Gastrocnemius medialis (tissue), 4 donors: ENCODE data around the gene AGFG2.

ENCODE experiments used
- POLR2A ChIP-seq, 2 donors: fragments of 450-650 bp; IDR thresholded peaks; one replicate each; pipeline ENCODE4 v1.6.1; 2017; ENCODE audit warnings: antibody characterized with exemption in 2 of 2, mild to moderate bottlenecking in 2 of 2, moderate library complexity in 2 of 2
- TF ChIP-seq, protein P1 (sequence below), 5 experiments: fragments of 450-650 bp in 3 of 5; fragments of 200-600 bp in 2 of 5; sonication (generic) in 2 of 5; IDR thresholded peaks in 4 of 5; conservative IDR thresholded peaks in 1 of 5; 1 replicate in 4 of 5; 2 replicates in 1 of 5; pipeline ENCODE4 v1.5.1; 2016 to 2019; ENCODE audit warnings: antibody characterized with exemption in 5 of 5, mild to moderate bottlenecking in 3 of 5, moderate library complexity in 3 of 5

DNA sequence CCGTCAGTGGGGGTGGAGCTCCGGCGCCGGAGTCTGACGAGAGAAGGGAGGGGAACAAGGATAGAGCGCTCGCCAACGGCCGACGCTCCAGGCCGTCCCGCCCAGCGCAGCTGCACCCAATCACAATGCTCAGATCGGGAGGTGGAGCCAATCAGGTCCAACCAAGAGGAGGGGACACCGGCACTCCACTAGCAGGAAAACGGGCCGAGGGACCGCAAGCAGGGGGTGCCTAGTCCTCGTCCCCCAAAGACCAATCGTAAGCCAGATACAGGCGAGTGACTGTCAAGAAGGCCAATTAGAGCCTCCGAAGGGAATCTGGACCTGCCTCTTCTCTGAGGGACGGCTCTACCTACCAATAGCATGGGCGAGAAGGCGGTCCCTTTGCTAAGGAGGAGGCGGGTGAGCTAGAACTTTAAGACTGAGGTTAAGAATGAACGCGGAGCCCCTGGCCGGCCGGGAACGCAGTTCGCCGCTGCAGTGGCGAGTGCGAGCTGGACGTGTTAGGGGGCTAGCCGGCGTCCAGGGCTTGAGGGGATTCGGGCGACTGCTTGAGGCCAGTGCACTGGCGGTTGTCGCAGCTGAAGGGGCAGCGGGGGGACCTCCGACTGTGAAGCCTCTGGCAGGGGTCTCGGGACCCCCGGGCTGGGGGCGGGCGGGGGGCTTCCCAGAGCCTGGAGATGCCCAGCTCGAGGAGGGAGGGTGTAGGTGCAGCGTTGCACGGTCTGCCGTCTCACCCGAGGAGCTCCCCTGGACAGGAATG, 47.4 kb downstream of the AGFG2 start, which contains the start of gene FBXO24:
- no peak for TF ChIP-seq POLR2A (IDR thresholded peaks at IDR 0.05)
- TF ChIP-seq, protein P1, sequence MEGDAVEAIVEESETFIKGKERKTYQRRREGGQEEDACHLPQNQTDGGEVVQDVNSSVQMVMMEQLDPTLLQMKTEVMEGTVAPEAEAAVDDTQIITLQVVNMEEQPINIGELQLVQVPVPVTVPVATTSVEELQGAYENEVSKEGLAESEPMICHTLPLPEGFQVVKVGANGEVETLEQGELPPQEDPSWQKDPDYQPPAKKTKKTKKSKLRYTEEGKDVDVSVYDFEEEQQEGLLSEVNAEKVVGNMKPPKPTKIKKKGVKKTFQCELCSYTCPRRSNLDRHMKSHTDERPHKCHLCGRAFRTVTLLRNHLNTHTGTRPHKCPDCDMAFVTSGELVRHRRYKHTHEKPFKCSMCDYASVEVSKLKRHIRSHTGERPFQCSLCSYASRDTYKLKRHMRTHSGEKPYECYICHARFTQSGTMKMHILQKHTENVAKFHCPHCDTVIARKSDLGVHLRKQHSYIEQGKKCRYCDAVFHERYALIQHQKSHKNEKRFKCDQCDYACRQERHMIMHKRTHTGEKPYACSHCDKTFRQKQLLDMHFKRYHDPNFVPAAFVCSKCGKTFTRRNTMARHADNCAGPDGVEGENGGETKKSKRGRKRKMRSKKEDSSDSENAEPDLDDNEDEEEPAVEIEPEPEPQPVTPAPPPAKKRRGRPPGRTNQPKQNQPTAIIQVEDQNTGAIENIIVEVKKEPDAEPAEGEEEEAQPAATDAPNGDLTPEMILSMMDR (IDR thresholded peaks at IDR 0.05 in 4 of 5, conservative IDR thresholded peaks at IDR 0.05 in 1 of 5) = no peak
